ENCODE data around the gene INPP4B.
"Not testable (repeated sequence)": the region's sequence is repeated elsewhere in the genome, so short reads cannot be mapped to it uniquely, and the experiment has no call there.

INPP4B gene

DNA sequence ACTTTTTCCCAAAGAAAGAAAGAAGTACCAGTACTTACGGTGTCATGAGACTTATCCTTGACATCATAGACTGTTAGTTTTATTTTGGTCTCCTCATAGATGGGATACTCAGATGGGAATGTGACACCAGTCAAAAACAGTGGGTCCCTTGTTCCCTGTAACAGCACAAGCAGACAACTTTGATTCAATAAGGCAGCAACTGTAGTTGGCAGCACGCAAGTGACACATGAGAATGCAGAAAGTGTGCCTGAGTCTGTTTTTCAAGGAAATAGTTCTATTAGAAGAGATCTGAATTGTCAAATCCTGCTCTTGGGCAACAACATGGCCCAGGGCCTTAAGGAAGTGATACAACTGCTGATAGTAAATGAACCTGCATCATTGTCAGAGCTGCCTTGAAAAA lies 443.2 kb downstream of the INPP4B start:
- Histone ChIP-seq H3K4me3 (ENCODE audit: low read depth in 1 of 5, low read length in 5 of 5) (no peak overlapping the region), H3K4me1 (ENCODE audit: control insufficient read depth in 5 of 5, insufficient read depth in 5 of 5, low read length in 5 of 5) (peaks cover 0 to 17% (median 11%) of the 10 kb centered on the region in 5 donors)

DNA sequence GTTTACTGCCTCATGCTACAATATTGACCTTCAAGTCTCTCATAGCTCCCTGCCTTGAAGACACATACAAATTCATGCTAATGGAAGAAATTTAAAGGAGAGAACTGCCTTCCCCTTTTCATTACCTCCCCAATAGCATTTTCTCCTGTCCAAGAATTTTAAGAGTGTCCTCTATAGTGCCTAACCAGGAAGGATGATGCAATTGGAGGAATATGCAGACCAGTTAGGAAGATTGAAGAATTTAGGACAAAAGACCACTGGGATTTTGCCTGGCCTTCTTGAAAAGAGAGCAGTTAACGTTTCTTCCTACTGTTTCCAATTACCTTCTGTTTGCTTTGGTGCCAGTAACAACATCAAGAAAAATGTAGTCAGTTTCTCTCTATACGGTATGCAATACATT lies 443.9 kb downstream of the INPP4B start:
- Histone ChIP-seq H3K27me3 (ENCODE audit: control insufficient read depth in 5 of 5, insufficient read depth in 4 of 5, low read length in 5 of 5) (no peaks in the 10 kb centered on the region), H3K9ac (ENCODE audit: low read length in 5 of 5) (no peak overlapping the region), H3K4me3 (ENCODE audit: low read depth in 1 of 5, low read length in 5 of 5) (no peak overlapping the region), H3K36me3 (ENCODE audit: control insufficient read depth in 5 of 5, insufficient read depth in 5 of 5, low read length in 5 of 5) (no peaks in the 10 kb centered on the region), H3K9me3 (ENCODE audit: control insufficient read depth in 5 of 5, low read length in 5 of 5) (no peaks in the 10 kb centered on the region), H3K4me1 (ENCODE audit: control insufficient read depth in 5 of 5, insufficient read depth in 5 of 5, low read length in 5 of 5) (peaks cover 0 to 17% (median 11%) of the 10 kb centered on the region in 5 donors), H3K27ac (ENCODE audit: low read depth, low read length) (no peak overlapping the region)

More for the DNA sequence above, 443.2 kb downstream of the INPP4B start:
- no peak overlapping the region for H3K27ac ChIP-seq (ENCODE audit: low read depth, low read length)
- H3K9me3 ChIP-seq (ENCODE audit: control insufficient read depth in 5 of 5, low read length in 5 of 5) = no peaks in the 10 kb centered on the region
- no peak overlapping the region for H3K9ac ChIP-seq (ENCODE audit: low read length in 5 of 5)
- H3K36me3 ChIP-seq (ENCODE audit: control insufficient read depth in 5 of 5, insufficient read depth in 5 of 5, low read length in 5 of 5) = no peaks in the 10 kb centered on the region
- no peaks in the 10 kb centered on the region for H3K27me3 ChIP-seq (ENCODE audit: control insufficient read depth in 5 of 5, insufficient read depth in 4 of 5, low read length in 5 of 5)

DNA sequence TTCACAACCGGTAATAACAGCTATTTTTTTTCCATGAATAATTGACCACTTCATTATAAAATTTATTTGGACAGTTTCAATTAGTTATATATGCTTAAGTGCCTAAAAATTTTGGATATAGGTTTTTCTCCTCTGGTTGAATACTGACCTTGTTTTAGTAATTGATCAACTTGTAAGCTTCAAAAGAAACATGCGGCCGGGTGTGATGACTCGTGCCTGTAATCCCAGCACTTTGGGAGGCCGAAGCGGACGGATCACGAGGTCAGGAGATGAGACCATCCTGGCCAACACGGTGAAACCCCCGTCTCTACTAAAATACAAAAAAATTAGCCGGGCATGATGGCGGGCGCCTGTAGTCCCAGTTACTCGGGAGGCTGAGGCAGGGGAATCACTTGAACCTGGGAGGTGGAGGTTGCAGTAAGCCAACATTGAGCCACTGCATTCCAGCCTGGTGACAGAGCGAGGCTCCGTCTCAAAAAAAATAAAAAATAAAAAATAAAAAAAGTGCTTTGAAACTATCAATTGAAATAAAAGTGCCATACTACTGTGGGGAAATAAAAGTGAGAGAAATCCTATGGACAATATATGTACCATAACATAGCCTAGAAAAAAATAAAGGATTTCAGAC lies 448.6 kb downstream of the INPP4B start:
- H3K36me3 ChIP-seq (ENCODE audit: control insufficient read depth in 5 of 5, insufficient read depth in 5 of 5, low read length in 5 of 5); H3K9me3 ChIP-seq (ENCODE audit: control insufficient read depth in 5 of 5, low read length in 5 of 5); H3K27me3 ChIP-seq (ENCODE audit: control insufficient read depth in 5 of 5, insufficient read depth in 4 of 5, low read length in 5 of 5); H3K4me3 ChIP-seq (ENCODE audit: low read depth in 1 of 5, low read length in 5 of 5); H3K27ac ChIP-seq (ENCODE audit: low read depth, low read length); H3K4me1 ChIP-seq (ENCODE audit: control insufficient read depth in 5 of 5, insufficient read depth in 5 of 5, low read length in 5 of 5); H3K9ac ChIP-seq (ENCODE audit: low read length in 5 of 5): not testable (repeated sequence)

DNA sequence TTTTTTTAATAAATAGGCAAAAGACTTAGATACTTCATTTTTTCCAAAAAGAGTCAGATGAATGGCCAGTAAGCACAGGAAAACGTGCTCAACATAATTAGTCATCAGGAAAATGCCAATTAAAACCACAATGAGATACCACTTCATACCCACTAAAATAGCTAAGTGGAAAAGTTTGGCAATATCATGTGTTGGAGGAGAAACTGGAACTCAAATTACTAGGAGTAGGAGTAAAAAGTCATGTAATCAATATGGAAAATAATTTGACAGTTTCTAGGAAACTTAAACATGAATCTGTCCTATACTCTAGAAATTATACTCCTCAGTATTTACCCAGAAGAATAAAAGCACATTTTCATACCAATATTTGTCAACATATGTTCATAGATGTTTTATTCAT lies 449.8 kb downstream of the INPP4B start:
- Histone ChIP-seq H3K4me1 (ENCODE audit: control insufficient read depth in 5 of 5, insufficient read depth in 5 of 5, low read length in 5 of 5) (no peaks in the 10 kb centered on the region), H3K4me3 (ENCODE audit: low read depth in 1 of 5, low read length in 5 of 5) (no peak overlapping the region), H3K9ac (ENCODE audit: low read length in 5 of 5) (no peak overlapping the region), H3K27ac (ENCODE audit: low read depth, low read length) (no peak overlapping the region), H3K9me3 (ENCODE audit: control insufficient read depth in 5 of 5, low read length in 5 of 5) (peaks cover 0 to 2% (median 0%) of the 10 kb centered on the region in 5 donors), H3K27me3 (ENCODE audit: control insufficient read depth in 5 of 5, insufficient read depth in 4 of 5, low read length in 5 of 5) (no peaks in the 10 kb centered on the region), H3K36me3 (ENCODE audit: control insufficient read depth in 5 of 5, insufficient read depth in 5 of 5, low read length in 5 of 5) (no peaks in the 10 kb centered on the region)

DNA sequence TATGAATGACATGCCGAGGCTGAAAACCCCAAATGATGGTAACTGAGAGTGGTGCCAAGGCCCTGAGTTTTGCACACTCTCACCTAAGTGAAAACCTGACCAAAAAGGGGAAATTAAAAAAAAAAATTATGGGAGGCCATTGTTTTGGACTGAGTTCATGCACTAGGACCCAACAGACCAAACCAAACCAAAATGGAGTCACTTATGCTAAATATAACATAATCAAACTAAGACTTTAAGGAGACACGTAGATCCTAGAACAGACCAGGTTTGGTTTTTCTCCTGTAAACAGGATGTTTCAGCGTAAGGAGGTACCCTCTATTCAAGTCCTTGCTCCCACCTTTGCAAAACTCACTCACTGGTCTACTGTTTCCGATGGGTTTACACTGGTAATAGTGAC lies 453.0 kb downstream of the INPP4B start:
- no peak overlapping the region for H3K9ac ChIP-seq (ENCODE audit: low read length in 5 of 5)
- H3K9me3 ChIP-seq (ENCODE audit: control insufficient read depth in 5 of 5, low read length in 5 of 5) = peaks cover 0 to 4% (median 0%) of the 10 kb centered on the region in 5 donors
- H3K4me3 ChIP-seq (ENCODE audit: low read depth in 1 of 5, low read length in 5 of 5) = no peak overlapping the region
- H3K36me3 ChIP-seq (ENCODE audit: control insufficient read depth in 5 of 5, insufficient read depth in 5 of 5, low read length in 5 of 5) = no peaks in the 10 kb centered on the region
- H3K27me3 ChIP-seq (ENCODE audit: control insufficient read depth in 5 of 5, insufficient read depth in 4 of 5, low read length in 5 of 5) = no peaks in the 10 kb centered on the region
- no peaks in the 10 kb centered on the region for H3K4me1 ChIP-seq (ENCODE audit: control insufficient read depth in 5 of 5, insufficient read depth in 5 of 5, low read length in 5 of 5)
- no peak overlapping the region for H3K27ac ChIP-seq (ENCODE audit: low read depth, low read length)

DNA sequence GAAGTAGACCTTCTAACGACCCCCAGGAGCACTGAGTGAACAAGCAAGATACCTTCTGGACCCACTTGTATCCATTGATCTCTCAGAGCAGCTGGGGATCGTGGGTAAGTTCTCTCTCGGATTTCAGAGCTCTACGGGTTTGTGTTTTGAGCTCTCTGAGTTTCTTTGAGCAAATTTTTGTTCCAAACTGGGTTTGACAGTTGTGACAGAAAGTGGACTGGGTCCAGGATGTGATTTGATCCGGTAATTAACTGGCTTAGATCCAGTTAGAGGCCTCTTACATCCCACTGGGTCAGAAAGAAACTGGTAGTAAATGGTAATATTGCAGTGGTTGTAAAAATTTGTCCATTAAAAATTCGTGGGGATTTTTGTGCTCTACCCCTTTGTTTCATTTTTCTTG lies 459.2 kb downstream of the INPP4B start:
- H3K27me3 ChIP-seq (ENCODE audit: control insufficient read depth in 5 of 5, insufficient read depth in 4 of 5, low read length in 5 of 5) = no peaks in the 10 kb centered on the region
- H3K9ac ChIP-seq (ENCODE audit: low read length in 5 of 5) = no peak overlapping the region
- no peak overlapping the region for H3K4me3 ChIP-seq (ENCODE audit: low read depth in 1 of 5, low read length in 5 of 5)
- no peak overlapping the region for H3K27ac ChIP-seq (ENCODE audit: low read depth, low read length)
- no peaks in the 10 kb centered on the region for H3K4me1 ChIP-seq (ENCODE audit: control insufficient read depth in 5 of 5, insufficient read depth in 5 of 5, low read length in 5 of 5)
- peaks cover 0 to 2% (median 0%) of the 10 kb centered on the region in 5 donors for H3K9me3 ChIP-seq (ENCODE audit: control insufficient read depth in 5 of 5, low read length in 5 of 5)
- H3K36me3 ChIP-seq (ENCODE audit: control insufficient read depth in 5 of 5, insufficient read depth in 5 of 5, low read length in 5 of 5) = no peaks in the 10 kb centered on the region

DNA sequence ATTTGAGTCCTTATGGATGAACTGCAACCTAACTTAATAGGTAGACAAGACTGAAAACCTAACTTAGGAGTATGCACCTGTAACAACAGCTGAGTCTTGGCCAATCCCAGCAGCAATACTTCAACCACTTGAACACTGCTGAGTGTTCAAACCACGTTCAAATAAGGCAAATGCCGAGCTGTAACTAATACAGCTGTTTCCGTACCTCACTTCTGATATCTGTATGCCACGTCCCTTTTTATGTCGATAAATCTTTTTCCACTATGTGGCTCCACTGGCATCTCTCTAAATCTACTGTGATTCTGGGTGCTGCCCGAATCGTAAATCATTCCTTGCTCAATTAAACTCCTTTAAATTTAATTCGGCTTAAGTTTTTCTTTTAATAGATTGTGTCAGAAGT lies 459.7 kb downstream of the INPP4B start:
- no peaks in the 10 kb centered on the region for H3K4me1 ChIP-seq (ENCODE audit: control insufficient read depth in 5 of 5, insufficient read depth in 5 of 5, low read length in 5 of 5)
- H3K9ac ChIP-seq (ENCODE audit: low read length in 5 of 5) = no peak overlapping the region
- H3K4me3 ChIP-seq (ENCODE audit: low read depth in 1 of 5, low read length in 5 of 5) = no peak overlapping the region
- H3K9me3 ChIP-seq (ENCODE audit: control insufficient read depth in 5 of 5, low read length in 5 of 5) = peaks cover 0 to 2% (median 0%) of the 10 kb centered on the region in 5 donors
- H3K36me3 ChIP-seq (ENCODE audit: control insufficient read depth in 5 of 5, insufficient read depth in 5 of 5, low read length in 5 of 5) = no peaks in the 10 kb centered on the region
- no peaks in the 10 kb centered on the region for H3K27me3 ChIP-seq (ENCODE audit: control insufficient read depth in 5 of 5, insufficient read depth in 4 of 5, low read length in 5 of 5)
- no peak overlapping the region for H3K27ac ChIP-seq (ENCODE audit: low read depth, low read length)

DNA sequence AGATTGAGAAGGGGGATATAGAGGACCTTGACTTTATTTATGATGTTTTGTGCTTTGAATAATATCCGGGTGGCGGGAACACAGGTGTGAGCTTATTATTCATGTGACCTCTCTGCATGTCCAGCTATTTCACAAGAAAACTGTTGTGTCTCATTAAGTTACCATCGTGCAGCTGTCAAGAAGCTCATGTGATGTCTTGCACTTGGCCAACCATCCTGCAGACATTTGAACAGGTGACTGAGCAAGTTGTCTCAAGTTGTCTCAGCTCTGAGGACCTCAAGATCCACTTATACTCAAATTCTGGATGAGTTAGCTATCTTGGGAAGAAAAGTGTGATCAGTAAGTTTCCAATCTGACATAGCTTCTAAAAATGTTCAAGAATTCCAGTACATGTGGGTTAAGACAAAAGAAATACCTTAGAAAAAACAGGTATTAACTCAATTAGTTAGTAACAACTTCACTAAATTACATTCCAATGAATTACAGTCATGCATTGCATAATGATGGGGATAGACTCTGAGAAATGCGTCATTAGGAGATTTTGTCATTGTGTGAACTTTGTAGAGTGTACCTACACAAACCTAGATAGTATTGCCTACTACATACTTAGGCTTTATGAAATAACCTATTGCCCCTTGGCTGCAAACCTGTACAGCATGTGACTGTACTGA lies 462.2 kb downstream of the INPP4B start:
- Histone ChIP-seq H3K27ac (ENCODE audit: low read depth, low read length) (no peak overlapping the region), H3K9me3 (ENCODE audit: control insufficient read depth in 5 of 5, low read length in 5 of 5) (peaks cover 0 to 2% (median 0%) of the 10 kb centered on the region in 5 donors), H3K4me3 (ENCODE audit: low read depth in 1 of 5, low read length in 5 of 5) (no peak overlapping the region), H3K27me3 (ENCODE audit: control insufficient read depth in 5 of 5, insufficient read depth in 4 of 5, low read length in 5 of 5) (no peaks in the 10 kb centered on the region), H3K4me1 (ENCODE audit: control insufficient read depth in 5 of 5, insufficient read depth in 5 of 5, low read length in 5 of 5) (no peaks in the 10 kb centered on the region), H3K9ac (ENCODE audit: low read length in 5 of 5) (no peak overlapping the region), H3K36me3 (ENCODE audit: control insufficient read depth in 5 of 5, insufficient read depth in 5 of 5, low read length in 5 of 5) (no peaks in the 10 kb centered on the region)

DNA sequence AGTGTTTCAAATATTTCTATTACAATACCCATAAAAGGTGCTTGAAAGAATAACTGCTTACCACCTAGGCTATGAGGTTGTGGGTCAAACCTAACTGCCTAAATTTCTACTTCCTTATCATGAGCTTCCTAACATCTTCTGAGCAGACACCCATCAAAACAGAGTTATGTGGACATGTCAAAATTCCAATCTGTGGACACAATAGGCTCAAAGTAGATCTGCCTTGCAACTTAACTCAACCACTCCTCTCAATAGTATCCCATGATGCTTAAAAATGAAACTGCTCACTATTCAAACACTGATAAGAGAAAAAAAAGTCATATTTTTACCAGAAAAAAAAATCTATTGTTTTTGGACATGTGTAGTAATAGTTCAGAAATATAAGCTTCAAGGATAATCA lies 462.7 kb downstream of the INPP4B start:
- Histone ChIP-seq H3K27me3 (ENCODE audit: control insufficient read depth in 5 of 5, insufficient read depth in 4 of 5, low read length in 5 of 5) (no peaks in the 10 kb centered on the region), H3K9ac (ENCODE audit: low read length in 5 of 5) (no peak overlapping the region), H3K4me1 (ENCODE audit: control insufficient read depth in 5 of 5, insufficient read depth in 5 of 5, low read length in 5 of 5) (no peaks in the 10 kb centered on the region), H3K36me3 (ENCODE audit: control insufficient read depth in 5 of 5, insufficient read depth in 5 of 5, low read length in 5 of 5) (no peaks in the 10 kb centered on the region), H3K27ac (ENCODE audit: low read depth, low read length) (no peak overlapping the region), H3K4me3 (ENCODE audit: low read depth in 1 of 5, low read length in 5 of 5) (no peak overlapping the region), H3K9me3 (ENCODE audit: control insufficient read depth in 5 of 5, low read length in 5 of 5) (no peaks in the 10 kb centered on the region)

DNA sequence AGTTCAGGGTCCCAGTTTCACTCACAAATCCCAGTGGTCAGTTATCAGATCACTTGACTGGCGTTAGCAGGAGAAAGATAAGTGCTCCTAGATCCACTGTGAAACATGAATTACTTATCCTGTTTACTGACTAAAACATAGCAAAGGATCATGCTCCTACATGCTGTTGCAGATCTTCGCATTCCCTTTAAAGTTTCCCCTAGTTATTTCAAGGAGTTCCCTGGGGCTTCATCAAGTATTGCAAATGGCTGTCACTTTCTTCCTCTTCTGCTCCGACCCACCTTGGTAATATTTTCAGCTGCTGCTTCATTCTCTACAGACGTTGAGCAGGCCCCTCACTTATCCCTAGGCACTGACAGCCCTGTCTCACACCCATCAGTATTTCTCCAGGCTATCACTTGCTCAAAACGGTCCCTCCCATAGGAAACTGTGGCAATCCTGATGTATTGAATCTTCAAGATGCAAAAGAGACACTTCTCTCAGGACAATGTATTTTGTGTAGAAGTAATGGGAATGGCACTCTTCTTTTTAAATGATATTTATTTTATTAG lies 466.0 kb downstream of the INPP4B start:
- Histone ChIP-seq H3K9me3 (ENCODE audit: control insufficient read depth in 5 of 5, low read length in 5 of 5) (no peaks in the 10 kb centered on the region), H3K27ac (ENCODE audit: low read depth, low read length) (no peak overlapping the region), H3K4me1 (ENCODE audit: control insufficient read depth in 5 of 5, insufficient read depth in 5 of 5, low read length in 5 of 5) (peaks cover 0 to 6% (median 0%) of the 10 kb centered on the region in 5 donors), H3K4me3 (ENCODE audit: low read depth in 1 of 5, low read length in 5 of 5) (no peak overlapping the region), H3K9ac (ENCODE audit: low read length in 5 of 5) (no peak overlapping the region), H3K36me3 (ENCODE audit: control insufficient read depth in 5 of 5, insufficient read depth in 5 of 5, low read length in 5 of 5) (no peaks in the 10 kb centered on the region), H3K27me3 (ENCODE audit: control insufficient read depth in 5 of 5, insufficient read depth in 4 of 5, low read length in 5 of 5) (no peaks in the 10 kb centered on the region)

All from subcutaneous abdominal adipose tissue (tissue), 5 donors.